DOHH2 (cell line): ENCODE results near the gene TMEM154.

Experiments used
- EZH2phosphoT487 ChIP-seq: fragments of 200-600 bp; sonication (generic); IDR thresholded peaks from 2 replicates; pipeline ENCODE4 v1.6.1; 2017; ENCODE audit warnings: borderline replicate concordance, mild to moderate bottlenecking, antibody characterized with exemption, low read length, moderate library complexity, mixed read lengths
- TF ChIP-seq, protein P1 (sequence below): fragments of 200-600 bp; sonication (generic); IDR thresholded peaks from one replicate; pipeline ENCODE4 v1.5.1; 2014; ENCODE audit warnings: antibody characterized with exemption, mild to moderate bottlenecking, low read depth, low read length; ENCODE audit not compliant: poor library complexity, severe bottlenecking

DNA sequence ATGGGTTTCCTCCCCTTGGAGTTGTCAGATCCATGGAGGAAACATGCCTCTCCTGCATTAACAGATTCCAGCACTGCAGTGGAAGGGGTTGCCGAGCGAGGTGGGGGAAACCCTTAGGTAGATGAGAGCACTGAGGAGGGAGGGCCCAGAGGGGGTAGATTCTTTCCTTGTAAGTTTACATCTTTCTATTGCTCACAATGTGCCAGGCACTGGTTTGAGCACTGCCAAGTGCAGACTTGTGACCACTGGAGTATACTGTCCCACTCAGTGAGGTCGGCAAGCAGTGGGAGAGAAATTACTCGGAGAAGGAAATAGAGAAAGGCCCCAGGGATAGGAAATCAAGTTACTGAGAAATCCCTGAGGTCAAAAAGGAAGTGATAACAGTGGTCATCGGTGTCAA is 27.8 kb upstream of the TMEM154 start:
- TF ChIP-seq, protein P1, sequence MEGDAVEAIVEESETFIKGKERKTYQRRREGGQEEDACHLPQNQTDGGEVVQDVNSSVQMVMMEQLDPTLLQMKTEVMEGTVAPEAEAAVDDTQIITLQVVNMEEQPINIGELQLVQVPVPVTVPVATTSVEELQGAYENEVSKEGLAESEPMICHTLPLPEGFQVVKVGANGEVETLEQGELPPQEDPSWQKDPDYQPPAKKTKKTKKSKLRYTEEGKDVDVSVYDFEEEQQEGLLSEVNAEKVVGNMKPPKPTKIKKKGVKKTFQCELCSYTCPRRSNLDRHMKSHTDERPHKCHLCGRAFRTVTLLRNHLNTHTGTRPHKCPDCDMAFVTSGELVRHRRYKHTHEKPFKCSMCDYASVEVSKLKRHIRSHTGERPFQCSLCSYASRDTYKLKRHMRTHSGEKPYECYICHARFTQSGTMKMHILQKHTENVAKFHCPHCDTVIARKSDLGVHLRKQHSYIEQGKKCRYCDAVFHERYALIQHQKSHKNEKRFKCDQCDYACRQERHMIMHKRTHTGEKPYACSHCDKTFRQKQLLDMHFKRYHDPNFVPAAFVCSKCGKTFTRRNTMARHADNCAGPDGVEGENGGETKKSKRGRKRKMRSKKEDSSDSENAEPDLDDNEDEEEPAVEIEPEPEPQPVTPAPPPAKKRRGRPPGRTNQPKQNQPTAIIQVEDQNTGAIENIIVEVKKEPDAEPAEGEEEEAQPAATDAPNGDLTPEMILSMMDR = no peak
- TF ChIP-seq EZH2phosphoT487 = no peak
